ENCODE measurements around the gene RFLNA.

DNA sequence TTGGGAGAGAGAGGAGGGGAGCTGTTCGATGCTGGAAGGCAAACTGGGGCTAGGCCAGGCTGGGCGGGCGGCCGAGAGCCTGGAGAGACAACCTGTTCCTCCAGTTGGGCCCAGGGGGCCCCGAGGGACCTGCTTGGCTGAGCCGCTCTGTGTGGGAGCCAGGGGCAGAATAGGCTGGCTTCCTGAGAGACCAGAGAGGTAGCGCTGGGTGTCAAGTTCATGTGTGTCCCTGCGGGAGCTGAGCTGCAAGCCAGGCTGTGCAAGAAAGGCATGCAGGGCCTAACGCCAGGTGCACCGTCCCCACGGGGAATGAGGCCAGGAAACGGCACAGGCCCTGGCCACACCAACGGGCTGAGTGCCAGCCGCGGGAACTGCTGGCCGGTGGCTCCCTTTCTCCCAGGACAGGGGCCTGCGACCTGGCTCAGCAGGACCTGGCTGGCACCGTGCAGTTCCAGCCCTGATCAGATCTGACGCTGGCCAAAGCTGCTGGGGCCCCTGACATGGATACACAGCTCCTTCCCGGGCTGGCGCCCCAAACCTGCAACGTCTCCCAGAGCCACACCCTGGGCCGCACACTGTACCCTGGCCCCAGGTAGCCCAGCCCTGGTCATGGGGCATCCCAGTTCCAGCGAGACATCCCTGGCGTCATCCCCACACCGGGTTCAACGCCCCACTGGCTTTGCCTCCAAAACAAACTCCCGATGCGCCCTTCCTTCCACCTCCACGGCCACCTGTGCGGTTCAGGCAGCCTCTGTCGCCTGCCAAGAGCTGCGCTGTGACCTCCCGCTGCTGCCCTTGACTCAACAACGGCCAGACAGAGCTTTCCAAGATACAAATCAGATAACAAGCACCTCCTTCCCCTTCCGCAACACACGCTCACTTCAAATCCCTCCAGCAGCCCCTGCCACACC, 65.0 kb downstream of the RFLNA start:
- TF ChIP-seq, protein P1, sequence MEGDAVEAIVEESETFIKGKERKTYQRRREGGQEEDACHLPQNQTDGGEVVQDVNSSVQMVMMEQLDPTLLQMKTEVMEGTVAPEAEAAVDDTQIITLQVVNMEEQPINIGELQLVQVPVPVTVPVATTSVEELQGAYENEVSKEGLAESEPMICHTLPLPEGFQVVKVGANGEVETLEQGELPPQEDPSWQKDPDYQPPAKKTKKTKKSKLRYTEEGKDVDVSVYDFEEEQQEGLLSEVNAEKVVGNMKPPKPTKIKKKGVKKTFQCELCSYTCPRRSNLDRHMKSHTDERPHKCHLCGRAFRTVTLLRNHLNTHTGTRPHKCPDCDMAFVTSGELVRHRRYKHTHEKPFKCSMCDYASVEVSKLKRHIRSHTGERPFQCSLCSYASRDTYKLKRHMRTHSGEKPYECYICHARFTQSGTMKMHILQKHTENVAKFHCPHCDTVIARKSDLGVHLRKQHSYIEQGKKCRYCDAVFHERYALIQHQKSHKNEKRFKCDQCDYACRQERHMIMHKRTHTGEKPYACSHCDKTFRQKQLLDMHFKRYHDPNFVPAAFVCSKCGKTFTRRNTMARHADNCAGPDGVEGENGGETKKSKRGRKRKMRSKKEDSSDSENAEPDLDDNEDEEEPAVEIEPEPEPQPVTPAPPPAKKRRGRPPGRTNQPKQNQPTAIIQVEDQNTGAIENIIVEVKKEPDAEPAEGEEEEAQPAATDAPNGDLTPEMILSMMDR (IDR thresholded peaks at IDR 0.05), result no peak
- no peak for TF ChIP-seq POLR2A (IDR thresholded peaks at IDR 0.05)
